ENCODE results near the gene CDHR1.

- TF ChIP-seq, protein P1, sequence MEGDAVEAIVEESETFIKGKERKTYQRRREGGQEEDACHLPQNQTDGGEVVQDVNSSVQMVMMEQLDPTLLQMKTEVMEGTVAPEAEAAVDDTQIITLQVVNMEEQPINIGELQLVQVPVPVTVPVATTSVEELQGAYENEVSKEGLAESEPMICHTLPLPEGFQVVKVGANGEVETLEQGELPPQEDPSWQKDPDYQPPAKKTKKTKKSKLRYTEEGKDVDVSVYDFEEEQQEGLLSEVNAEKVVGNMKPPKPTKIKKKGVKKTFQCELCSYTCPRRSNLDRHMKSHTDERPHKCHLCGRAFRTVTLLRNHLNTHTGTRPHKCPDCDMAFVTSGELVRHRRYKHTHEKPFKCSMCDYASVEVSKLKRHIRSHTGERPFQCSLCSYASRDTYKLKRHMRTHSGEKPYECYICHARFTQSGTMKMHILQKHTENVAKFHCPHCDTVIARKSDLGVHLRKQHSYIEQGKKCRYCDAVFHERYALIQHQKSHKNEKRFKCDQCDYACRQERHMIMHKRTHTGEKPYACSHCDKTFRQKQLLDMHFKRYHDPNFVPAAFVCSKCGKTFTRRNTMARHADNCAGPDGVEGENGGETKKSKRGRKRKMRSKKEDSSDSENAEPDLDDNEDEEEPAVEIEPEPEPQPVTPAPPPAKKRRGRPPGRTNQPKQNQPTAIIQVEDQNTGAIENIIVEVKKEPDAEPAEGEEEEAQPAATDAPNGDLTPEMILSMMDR (conservative IDR thresholded peaks at IDR 0.05), result no peak
- TF ChIP-seq ZFX (IDR thresholded peaks at IDR 0.05), result no peak
Observed at GRCh38 chr10:84191106-84191505, 3.2 kb upstream of the CDHR1 start.
